Measurements from ENCODE around the gene EXOC6.

Gene EXOC6

DNA sequence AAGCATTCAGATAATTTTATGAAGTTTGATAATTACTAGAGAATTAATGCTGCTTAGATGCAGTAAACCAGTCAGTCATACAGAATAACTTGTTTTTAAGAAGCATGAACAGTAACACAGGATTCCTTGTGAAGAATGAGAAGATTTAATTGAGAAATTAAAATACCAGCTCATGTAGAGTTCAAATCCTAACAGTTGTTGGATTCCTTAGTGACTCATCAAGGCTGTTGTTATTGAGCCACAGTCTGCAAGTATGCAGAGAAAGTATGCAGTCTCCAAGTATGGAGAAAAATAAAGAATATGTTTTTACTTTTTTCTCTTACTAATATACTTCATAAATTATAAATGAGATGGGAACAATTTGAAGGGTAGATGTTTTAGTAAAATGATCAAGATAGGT is 182.1 kb downstream of the EXOC6 start:
- DNase-seq, result no peak

- DNase-seq, result no peak
Measured at GRCh38 chr10:93032105-93032808, 183.9 kb downstream of the EXOC6 start.

DNA sequence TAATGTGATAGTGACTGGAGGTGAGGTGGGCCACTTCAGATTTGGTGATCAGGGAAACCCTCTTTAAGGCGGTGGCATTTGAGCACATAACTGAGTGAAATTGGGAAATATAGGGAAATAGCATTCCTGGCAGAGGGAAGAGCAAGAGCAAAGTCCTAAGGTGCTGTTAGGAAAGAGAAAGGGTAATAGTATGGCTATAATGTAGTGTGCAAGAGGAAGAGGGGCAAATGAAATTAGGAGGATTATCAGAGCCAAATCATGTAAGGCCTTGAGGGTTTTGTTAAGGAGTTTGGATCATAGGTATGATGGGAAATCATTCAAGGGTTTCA is 184.5 kb downstream of the EXOC6 start:
- DNase-seq, result no peak

GRCh38 chr10:93034426-93034825 is 186.1 kb downstream of the EXOC6 start:
- no peak for DNase-seq

DNA sequence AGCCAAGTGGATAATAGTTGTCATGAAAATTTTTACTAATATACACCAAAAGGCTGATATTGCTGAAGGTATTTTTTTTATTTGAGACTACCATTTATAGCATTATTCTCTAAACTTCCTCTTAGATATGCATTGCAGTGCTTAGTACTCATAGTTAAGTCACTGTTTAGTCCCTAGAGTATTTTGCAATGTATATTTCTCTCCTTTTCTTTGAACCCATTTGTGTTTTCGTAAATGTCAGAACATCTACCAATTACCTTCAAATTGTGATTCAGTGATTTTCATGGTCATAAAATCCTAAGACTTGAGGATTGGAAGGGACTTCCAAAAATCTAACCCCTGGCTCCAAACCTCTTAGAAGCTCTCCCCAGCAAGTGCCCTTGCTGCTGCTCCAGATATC is 190.8 kb downstream of the EXOC6 start:
- DNase-seq, result no peak

GRCh38 chr10:93039721-93040120 is 191.4 kb downstream of the EXOC6 start:
- peak; percentile 15 for DNase-seq

DNA sequence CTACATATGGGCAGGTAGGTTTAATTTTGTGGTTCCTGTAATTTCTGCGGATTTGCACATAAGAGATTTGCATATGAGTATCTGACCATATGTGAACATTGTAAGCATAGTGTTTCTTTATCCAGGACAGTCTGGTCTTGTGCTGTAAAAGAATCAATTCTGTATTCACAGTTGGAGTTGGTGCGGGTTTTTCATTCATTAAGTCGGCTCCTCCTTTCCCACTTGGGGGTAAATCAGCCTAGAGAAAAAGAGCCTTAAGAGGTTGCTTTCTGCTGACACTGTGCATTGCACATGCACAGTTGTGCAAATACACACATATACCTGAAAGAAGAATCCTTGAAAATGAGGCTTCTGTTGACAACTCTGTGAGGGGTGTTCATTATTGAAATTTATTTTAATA is 206.2 kb downstream of the EXOC6 start:
- no peak for DNase-seq

GRCh38 chr10:93058139-93058538 is 209.8 kb downstream of the EXOC6 start:
- no peak for DNase-seq

DNA sequence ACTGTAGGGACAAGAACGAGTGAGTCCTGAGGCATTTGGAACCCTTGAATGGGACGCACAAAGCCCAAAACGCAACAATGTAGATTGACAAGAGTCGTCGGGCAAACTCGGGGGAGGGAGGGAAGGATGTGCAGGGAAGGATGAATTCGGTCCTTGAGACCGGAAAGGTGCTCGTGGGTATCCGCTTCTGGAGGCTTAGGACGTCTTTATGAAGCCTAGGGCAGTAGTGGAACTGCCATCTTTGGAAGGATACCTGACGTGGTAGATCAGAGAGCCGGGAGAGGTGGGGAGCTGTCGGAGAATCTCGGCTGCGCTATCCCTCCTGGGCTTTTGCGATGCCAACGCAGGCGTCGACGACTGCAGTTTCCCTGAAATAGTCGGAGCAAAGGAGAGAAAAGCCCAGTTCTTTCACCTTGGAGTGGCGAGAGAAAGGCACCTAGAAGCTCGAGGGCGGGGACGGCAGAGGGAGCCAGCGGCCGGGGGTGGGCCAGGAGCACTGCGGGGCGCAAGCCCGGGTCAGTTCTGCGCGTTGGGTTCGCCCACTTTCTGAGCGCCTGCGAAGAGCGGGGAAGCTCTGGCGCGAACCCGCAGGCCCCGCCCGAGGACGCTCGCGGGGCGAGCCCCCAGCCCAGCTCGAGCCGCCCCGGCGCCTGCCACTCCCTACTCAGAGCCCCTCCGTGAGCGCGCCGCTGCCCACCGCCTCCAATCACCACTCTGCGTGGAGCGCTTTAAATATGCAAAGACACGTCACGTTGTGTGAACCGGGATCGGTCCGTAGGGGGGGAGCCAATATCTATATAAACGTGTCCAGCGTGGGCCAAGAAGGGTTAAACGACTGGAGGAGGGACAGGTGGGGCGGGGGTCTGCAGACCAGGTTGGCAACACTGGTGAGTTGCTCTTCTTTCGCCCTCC is 211.9 kb downstream of the EXOC6 start, which contains the start of gene CYP26C1:
Gene CYP26C1, plus strand, starts transcription at position 824 of the 912 bp plus-strand sequence. CDS start 466 bp downstream, outside the sequence.
- DNase-seq, result no peak

DNA sequence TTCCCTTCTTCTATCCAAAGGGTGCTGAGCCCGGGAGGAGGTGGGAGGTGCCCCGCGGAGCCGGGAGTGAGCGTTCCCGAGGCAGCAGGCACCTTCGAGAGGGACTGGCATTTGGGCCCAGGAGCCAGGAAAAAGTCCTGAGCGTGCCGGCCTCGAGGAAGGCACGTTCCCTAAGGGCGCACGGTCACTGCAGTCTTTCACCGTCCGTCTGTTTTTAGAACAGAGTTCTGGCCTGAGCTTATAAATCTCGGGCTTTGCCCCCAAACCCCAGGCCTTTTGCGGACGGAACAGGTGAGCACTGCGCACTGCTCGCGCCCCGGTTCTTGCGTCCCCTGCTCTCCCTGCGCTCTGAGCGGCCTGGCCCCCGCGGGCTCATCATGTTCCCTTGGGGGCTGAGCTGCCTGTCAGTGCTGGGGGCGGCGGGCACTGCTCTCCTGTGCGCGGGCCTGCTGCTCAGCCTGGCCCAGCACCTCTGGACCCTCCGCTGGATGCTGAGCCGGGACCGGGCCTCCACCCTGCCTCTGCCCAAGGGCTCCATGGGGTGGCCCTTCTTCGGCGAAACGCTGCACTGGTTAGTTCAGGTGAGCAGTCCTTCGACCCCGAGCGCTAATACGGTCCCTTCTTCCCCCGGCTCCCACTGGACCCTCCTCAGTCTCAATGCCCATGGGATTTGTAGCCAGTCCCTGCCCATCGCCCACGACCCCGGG is 212.7 kb downstream of the EXOC6 start:
- no peak for DNase-seq

- DNase-seq, result no peak
Measured at GRCh38 chr10:93061594-93062513, 213.5 kb downstream of the EXOC6 start.

DNA sequence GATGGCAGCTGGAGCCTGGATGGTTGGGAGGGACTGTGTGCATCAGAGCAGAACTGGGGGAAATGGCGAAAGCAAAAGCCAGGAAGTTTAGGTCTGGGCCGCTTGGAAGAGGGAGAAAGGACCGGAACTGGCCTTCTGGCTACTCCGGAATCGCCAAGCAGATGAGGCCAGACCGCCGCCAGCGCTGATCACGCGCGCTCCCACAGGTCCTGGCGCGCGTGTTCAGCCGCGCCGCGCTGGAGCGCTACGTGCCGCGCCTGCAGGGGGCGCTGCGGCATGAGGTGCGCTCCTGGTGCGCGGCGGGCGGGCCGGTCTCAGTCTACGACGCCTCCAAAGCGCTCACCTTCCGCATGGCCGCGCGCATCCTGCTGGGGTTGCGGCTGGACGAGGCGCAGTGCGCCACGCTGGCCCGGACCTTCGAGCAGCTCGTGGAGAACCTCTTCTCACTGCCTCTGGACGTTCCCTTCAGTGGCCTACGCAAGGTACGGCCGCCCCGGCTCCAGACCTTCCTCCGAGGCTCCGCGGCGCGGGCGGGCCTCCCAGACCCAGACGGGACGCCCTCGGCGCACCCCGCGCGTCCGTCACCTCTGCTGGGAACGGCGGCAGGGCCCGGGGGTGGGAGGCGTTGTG is 214.3 kb downstream of the EXOC6 start:
- peak; percentile 54 for DNase-seq

- DNase-seq, result no peak
Measured at GRCh38 chr10:93063144-93063976, 215.0 kb downstream of the EXOC6 start.

GRCh38 chr10:93063977-93064660 is 215.8 kb downstream of the EXOC6 start:
- DNase-seq, result no peak

DNA sequence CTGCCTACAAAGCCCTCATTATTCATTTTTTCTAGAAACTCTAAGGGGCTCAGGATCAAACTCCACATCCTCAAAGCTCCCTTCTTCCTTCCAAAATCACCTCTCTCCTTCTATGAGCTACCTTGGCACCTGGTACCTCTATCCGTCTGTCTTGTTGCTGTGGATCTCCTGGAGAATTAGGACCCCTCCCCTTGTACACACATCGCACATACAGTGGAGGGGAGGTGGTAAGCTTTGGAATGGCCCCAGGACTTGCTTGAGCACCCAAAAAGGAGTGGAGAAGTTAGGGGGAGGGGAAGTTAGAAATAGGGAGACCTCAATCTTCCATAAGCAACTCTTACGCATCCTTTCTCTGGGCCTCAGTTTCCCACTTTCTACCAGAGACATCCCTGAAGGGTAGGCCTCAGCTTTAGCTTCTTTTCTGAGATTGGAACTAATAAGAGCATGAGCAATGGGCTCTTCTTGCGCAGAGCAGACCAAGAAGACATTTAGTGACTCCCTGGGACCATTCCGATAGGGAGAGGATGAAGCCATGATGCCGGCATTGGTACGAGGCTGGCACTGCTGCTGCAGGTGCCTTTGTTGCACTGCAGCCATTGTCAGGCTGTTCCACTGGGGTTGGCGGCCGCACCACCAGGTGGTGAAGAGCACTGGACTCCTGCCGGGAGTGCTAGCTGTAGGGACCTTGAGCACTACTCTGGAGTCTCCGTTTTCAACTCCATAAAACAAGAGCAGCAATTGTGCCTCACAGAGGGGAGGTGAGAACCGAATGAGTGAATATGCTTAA is 216.7 kb downstream of the EXOC6 start:
- DNase-seq, result no peak

DNA sequence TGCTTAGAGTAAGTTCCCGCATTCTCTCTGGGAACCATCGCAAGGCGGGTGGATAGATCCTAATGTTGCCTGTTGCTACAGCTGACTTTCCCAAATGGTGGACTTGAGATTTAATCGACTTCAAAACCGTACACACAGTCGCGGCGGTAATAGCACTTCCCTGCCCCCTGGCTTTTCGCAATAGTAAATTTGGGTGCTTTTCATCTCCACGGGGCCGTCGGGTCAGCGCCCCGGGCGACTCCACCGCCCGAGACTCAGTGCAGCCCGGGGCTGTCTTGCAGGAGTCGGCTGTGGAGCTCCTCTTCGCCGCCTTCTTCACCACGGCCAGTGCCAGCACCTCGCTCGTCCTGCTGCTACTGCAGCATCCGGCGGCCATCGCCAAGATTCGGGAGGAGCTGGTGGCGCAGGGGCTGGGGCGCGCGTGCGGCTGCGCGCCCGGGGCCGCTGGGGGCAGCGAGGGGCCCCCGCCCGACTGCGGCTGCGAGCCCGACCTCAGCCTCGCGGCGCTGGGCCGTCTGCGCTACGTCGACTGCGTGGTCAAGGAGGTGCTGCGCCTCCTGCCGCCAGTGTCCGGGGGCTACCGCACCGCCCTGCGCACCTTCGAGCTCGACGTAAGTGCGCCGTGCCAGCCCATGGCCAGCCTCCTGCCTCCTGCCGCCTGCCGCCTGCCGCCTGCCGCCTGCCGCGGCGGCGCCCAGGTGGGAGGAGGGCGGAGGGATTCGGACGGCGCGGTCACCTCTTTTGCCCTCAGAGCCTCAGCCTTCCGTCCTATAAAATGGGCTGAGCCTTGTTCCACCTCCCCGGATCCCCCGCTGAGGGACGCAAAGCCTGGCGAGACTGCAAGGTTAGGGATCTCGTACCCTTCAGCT is 217.6 kb downstream of the EXOC6 start:
- no peak for DNase-seq

DNA sequence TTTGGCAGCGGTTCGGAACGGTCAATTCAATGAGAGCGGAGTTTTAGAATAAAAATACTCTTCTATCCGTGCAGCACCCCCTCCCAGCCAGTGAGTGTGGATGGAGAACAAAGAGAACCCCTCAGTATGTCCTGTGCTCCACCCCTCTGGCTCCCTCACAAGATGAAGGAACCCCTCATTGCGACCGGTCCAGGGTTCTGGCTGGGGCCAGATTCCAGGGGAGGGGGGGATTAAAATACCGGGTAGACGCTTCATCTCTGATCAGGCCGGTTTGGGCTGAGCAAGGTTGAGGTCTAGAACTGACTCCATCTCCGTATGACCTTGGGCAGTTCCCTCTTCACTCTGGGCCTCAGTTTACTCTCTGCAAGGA is 218.2 kb downstream of the EXOC6 start:
- no peak for DNase-seq

Data from suppressor macrophage treated with lipopolysaccharide for 4 hours (primary cell).